Mesothelial cell of epicardium (in vitro differentiated cells): Measurements from ENCODE around the gene TESMIN. TPM values are rescaled to one million over a fixed set of nuclear protein-coding genes. Genes with fewer than 3 reads are reported as not detected.

Experiments used
- DNase-seq, 2 experiments: peaks; one replicate each; pipeline ENCODE4 v3.0.0; 2021; ENCODE audit warnings: low spot score in 2 of 2; ENCODE audit not compliant: unreplicated experiment in 2 of 2
- H3K27ac Mint-ChIP-seq: 2 replicates; pipeline ENCODE4 v1.8.0; 2021; ENCODE audit warnings: mixed read lengths
- H3K27me3 Mint-ChIP-seq: 2 replicates; pipeline ENCODE4 v1.8.0; 2021; ENCODE audit warnings: low read depth, mixed read lengths
- H3K36me3 Mint-ChIP-seq: 2 replicates; pipeline ENCODE4 v1.8.0; 2021; ENCODE audit warnings: mixed read lengths
- H3K4me1 Mint-ChIP-seq: 2 replicates; pipeline ENCODE4 v1.8.0; 2021; ENCODE audit warnings: mixed read lengths
- H3K4me3 Mint-ChIP-seq: 2 replicates; pipeline ENCODE4 v1.8.0; 2021; ENCODE audit warnings: mild to moderate bottlenecking, moderate library complexity, mixed read lengths
- H3K9me3 Mint-ChIP-seq: 2 replicates; pipeline ENCODE4 v1.8.0; 2021; ENCODE audit warnings: mixed read lengths
- total RNA-seq: library from RNA; stranded (reverse); gene quantifications from 3 replicates; pipeline ENCODE4 v1.2.1, GENCODE V29; 2021
- TF ChIP-seq, protein P1 (sequence below): fragments of 200-600 bp; sonication (generic); IDR thresholded peaks from one replicate; pipeline ENCODE4 v1.5.0; 2021; ENCODE audit warnings: antibody characterized with exemption; ENCODE audit not compliant: unreplicated experiment

Gene TESMIN
- total RNA-seq, 1 donor from 2014 or later, result 16.0 TPM

GRCh38 chr11:68673991-68674390 is 77.3 kb downstream of the TESMIN start:
- Mint-ChIP-seq H3K27ac (no peak overlapping the region), H3K4me1 (peaks cover 2% of the 10 kb centered on the region), H3K4me3 (no peak overlapping the region), H3K36me3 (no peaks in the 10 kb centered on the region), H3K9me3 (no peaks in the 10 kb centered on the region), H3K27me3 (peaks cover 14% of the 10 kb centered on the region)
- no peak for DNase-seq
- TF ChIP-seq, protein P1, sequence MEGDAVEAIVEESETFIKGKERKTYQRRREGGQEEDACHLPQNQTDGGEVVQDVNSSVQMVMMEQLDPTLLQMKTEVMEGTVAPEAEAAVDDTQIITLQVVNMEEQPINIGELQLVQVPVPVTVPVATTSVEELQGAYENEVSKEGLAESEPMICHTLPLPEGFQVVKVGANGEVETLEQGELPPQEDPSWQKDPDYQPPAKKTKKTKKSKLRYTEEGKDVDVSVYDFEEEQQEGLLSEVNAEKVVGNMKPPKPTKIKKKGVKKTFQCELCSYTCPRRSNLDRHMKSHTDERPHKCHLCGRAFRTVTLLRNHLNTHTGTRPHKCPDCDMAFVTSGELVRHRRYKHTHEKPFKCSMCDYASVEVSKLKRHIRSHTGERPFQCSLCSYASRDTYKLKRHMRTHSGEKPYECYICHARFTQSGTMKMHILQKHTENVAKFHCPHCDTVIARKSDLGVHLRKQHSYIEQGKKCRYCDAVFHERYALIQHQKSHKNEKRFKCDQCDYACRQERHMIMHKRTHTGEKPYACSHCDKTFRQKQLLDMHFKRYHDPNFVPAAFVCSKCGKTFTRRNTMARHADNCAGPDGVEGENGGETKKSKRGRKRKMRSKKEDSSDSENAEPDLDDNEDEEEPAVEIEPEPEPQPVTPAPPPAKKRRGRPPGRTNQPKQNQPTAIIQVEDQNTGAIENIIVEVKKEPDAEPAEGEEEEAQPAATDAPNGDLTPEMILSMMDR, result no peak

- H3K27ac Mint-ChIP-seq, result no peak overlapping the region
- DNase-seq, result no peak
- TF ChIP-seq, protein P1, result no peak
Observed at GRCh38 chr11:68673306-68673945, 77.9 kb downstream of the TESMIN start.

DNA sequence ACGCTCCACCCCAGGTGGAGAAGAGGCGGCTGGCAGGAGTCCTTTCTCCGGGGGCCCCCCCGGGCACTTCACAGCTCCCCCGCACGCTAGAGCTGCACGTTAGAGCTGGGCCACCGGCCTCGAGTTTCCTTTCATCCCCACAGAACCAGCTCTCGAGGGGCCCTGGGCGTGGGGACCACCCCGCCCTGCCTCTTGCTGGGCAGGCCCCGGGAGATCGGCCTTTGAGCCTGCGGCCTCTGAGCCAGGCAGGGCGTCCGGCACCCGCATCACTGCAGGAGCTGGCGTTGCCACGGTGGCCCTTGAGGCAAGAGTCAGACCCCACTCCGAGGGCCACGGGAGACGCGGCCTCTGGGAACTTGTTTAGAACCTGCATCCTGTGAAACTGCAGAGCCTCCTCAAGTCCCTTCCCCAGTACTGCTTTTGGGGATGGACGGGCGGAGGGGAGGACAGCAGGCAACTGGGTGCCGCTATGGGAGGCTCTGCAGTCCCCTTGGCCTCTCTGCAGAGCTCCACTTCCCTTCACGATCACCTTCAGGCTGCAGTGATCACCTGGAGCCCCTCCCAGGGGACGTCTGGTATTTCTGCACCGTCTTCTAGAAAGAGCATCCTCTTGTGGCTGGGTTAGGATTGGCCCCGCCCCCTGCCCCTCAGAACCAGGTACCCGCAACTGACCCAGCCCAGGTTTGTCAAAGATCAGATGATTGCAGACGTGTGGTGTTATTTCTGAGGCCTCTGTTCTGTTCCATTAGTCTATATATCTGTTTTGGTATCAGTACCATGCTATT is 80.9 kb downstream of the TESMIN start:
- H3K9me3 Mint-ChIP-seq, result no peaks in the 10 kb centered on the region
- no peak for DNase-seq
- TF ChIP-seq, protein P1, result no peak

More at GRCh38 chr11:68673306-68673945, 77.9 kb downstream of the TESMIN start:
- Mint-ChIP-seq H3K4me1 (peaks cover 2% of the 10 kb centered on the region), H3K27me3 (peaks cover 11% of the 10 kb centered on the region), H3K36me3 (no peaks in the 10 kb centered on the region), H3K9me3 (no peaks in the 10 kb centered on the region), H3K4me3 (no peak overlapping the region)

DNA sequence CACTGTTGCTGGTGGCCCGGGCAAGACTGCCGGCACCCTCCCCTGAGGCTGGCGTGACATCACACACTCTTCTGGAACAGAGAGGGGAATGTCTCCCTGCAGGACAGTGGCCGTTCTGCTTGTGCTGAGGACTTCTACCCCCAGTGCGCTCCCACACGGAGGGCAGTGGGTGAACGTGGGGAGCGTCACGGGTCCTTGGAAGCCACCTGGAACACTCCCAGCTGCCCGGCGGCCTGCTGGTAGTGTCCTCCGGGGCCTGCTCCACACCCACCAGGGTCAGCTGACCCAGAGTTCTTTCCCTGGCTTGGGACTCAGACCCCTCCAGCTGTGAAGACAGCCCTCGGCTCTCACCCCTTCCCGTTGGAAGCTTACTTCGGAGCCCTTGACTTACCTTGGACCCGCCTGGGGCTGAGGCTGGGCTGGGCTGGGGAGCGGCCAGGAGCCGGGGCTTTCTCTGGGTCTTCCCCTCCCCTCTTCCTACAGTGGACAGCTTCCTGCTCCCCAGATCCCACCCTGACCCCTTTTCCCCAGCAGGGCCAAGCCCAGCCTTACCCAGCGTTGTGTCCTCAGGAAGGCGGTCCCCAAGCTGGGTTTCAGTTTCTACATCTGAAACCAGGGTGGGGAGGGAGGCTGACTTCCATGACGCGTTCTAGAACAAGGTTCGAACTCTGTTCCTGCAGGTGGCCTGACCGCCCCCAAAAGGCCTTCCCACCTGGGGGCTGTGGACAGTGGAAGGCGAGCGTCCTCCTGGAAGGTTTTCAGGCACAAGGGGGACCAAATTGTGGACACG is 81.8 kb downstream of the TESMIN start:
- Mint-ChIP-seq H3K36me3 (no peaks in the 10 kb centered on the region), H3K4me3 (no peak overlapping the region), H3K9me3 (no peaks in the 10 kb centered on the region), H3K27me3 (peaks cover 26% of the 10 kb centered on the region), H3K27ac (no peak overlapping the region), H3K4me1 (no peaks in the 10 kb centered on the region)
- no peak for DNase-seq
- TF ChIP-seq, protein P1, result no peak

More for the DNA sequence above, 80.9 kb downstream of the TESMIN start:
- Mint-ChIP-seq H3K27me3 (peaks cover 19% of the 10 kb centered on the region), H3K36me3 (no peaks in the 10 kb centered on the region), H3K4me3 (no peak overlapping the region), H3K4me1 (no peaks in the 10 kb centered on the region), H3K27ac (no peak overlapping the region)

GRCh38 chr11:68667511-68668500 is 83.5 kb downstream of the TESMIN start:
- H3K27me3 Mint-ChIP-seq, result peaks cover 23% of the 10 kb centered on the region
- no peaks in the 10 kb centered on the region for H3K36me3 Mint-ChIP-seq
- DNase-seq, result no peak
- no peak overlapping the region for H3K4me3 Mint-ChIP-seq
- peak overlapping the region; percentile 21 for H3K27ac Mint-ChIP-seq
- H3K9me3 Mint-ChIP-seq, result no peaks in the 10 kb centered on the region
- H3K4me1 Mint-ChIP-seq, result no peaks in the 10 kb centered on the region
- TF ChIP-seq, protein P1, result no peak
